Left ventricle myocardium inferior (tissue), 1 donor: ENCODE measurements around the gene NFIC. TPM values are rescaled to one million over a fixed set of nuclear protein-coding genes. Genes with fewer than 3 reads are reported as not detected.

Experiments
- DNase-seq: peaks from one replicate; pipeline ENCODE4 v3.0.0-alpha.2; 2020
- H3K27ac ChIP-seq: fragments of 200-600 bp; replicated peaks from 2 replicates; pipeline ENCODE4 v1.8.0; 2021
- H3K27me3 ChIP-seq: fragments of 200-600 bp; 2 replicates; pipeline ENCODE4 v1.8.0; 2021; ENCODE audit warnings: low read depth
- H3K36me3 ChIP-seq: fragments of 200-600 bp; 2 replicates; pipeline ENCODE4 v1.8.0; 2021
- H3K4me1 ChIP-seq: fragments of 200-600 bp; 2 replicates; pipeline ENCODE4 v1.8.0; 2021
- H3K4me3 ChIP-seq: fragments of 200-600 bp; 2 replicates; pipeline ENCODE4 v1.8.0; 2021; ENCODE audit warnings: mild to moderate bottlenecking, moderate library complexity
- H3K9me3 ChIP-seq: fragments of 200-600 bp; replicated peaks from 2 replicates; pipeline ENCODE4 v1.8.0; 2021
- CTCF ChIP-seq: fragments of 200-600 bp; IDR thresholded peaks from 2 replicates; pipeline ENCODE4 v1.8.0; 2021; ENCODE audit warnings: antibody characterized with exemption, mild to moderate bottlenecking, borderline replicate concordance
- intact Hi-C: fragments of 100-400 bp; cut with micrococcal nuclease; formaldehyde crosslinking; loops from one replicate; pipeline ENCODE4 v1.11.0; 2022
- total RNA-seq: library from RNA; stranded (reverse); fragmentation: NEBNext Ultra II Directional; extraction: Animal tissue kit (Norgen Biotek cat#: 25700); gene quantifications from one replicate; pipeline ENCODE4 v1.2.1, GENCODE V29; 2021
- donor health status: DM: no; HTN: yes; CAD: no; lungs with severe emphysema.

Gene NFIC
- total RNA-seq, 1 donor from 2014 or later: 145 TPM

- Histone ChIP-seq H3K4me1 (peaks cover 81% of the 10 kb centered on the region), H3K27me3 (no peaks in the 10 kb centered on the region), H3K27ac (peak overlapping the region; percentile 99), H3K36me3 (no peaks in the 10 kb centered on the region), H3K9me3 (no peaks in the 10 kb centered on the region), H3K4me3 (peak overlapping the region; percentile 97)
- intact Hi-C loops: loop anchor here (10.0 kb wide), 1 partner anchor 62 kb away; no protein-coding TSS in a partner anchor
- TF ChIP-seq CTCF: no peak
- no peak for DNase-seq
Observed at GRCh38 chr19:3362217-3362906, 4.0 kb upstream of the NFIC start.

- peak overlapping the region; percentile 97 for H3K27ac ChIP-seq
- TF ChIP-seq CTCF: no peak
- intact Hi-C loops: loop anchor here (10.0 kb wide), 1 partner anchor 61 kb away; no protein-coding TSS in a partner anchor
- no peak for DNase-seq
- no peaks in the 10 kb centered on the region for H3K36me3 ChIP-seq
- no peaks in the 10 kb centered on the region for H3K27me3 ChIP-seq
- no peaks in the 10 kb centered on the region for H3K9me3 ChIP-seq
- H3K4me1 ChIP-seq: peaks cover 84% of the 10 kb centered on the region
- H3K4me3 ChIP-seq: no peak overlapping the region
Observed at GRCh38 chr19:3363841-3364500, 2.4 kb upstream of the NFIC start.

GRCh38 chr19:3364501-3364858, 1.9 kb upstream of the NFIC start:
- no peaks in the 10 kb centered on the region for H3K9me3 ChIP-seq
- H3K4me1 ChIP-seq: peaks cover 88% of the 10 kb centered on the region
- H3K27ac ChIP-seq: peak overlapping the region; percentile 97
- H3K4me3 ChIP-seq: no peak overlapping the region
- DNase-seq: no peak
- TF ChIP-seq CTCF: no peak
- no peaks in the 10 kb centered on the region for H3K27me3 ChIP-seq
- intact Hi-C loops: loop anchor here (10.0 kb wide), 1 partner anchor 60 kb away; no protein-coding TSS in a partner anchor
- H3K36me3 ChIP-seq: no peaks in the 10 kb centered on the region

- Histone ChIP-seq H3K27ac (peak overlapping the region; percentile 97), H3K4me1 (peaks cover 96% of the 10 kb centered on the region), H3K4me3 (peak overlapping the region; percentile 89), H3K27me3 (no peaks in the 10 kb centered on the region), H3K36me3 (no peaks in the 10 kb centered on the region), H3K9me3 (no peaks in the 10 kb centered on the region)
- intact Hi-C loops: loop anchor here (10.0 kb wide), 1 partner anchor 60 kb away; no protein-coding TSS in a partner anchor
- no peak for TF ChIP-seq CTCF
- peak; percentile 52 for DNase-seq
Observed at GRCh38 chr19:3365093-3365835, 1.1 kb upstream of the NFIC start.
